RWPE2 (cell line): Measurements from ENCODE around the gene SCYGR7.
"Not testable (repeated sequence)": the region's sequence is repeated elsewhere in the genome, so short reads cannot be mapped to it uniquely, and the experiment has no call there.

Experiments
- ATAC-seq: fragments of 200-7000 bp; cut with Tn5 transposase; 3 replicates; pipeline ENCODE4 v1.9.1; 2021; ENCODE audit warnings: low read depth
- DNase-seq: peaks from one replicate; pipeline ENCODE4 v3.0.0-alpha.2; 2020; ENCODE audit warnings: low spot score
- H3K27ac ChIP-seq: fragments of 450-650 bp; 2 replicates; pipeline ENCODE4 v1.5.1; 2017; ENCODE audit warnings: mild to moderate bottlenecking; ENCODE audit not compliant: poor library complexity, severe bottlenecking
- H3K27me3 ChIP-seq: fragments of 250-450 bp; sonication (Bioruptor Pico); 2 replicates; pipeline ENCODE4 v1.5.1; 2021; ENCODE audit warnings: mild to moderate bottlenecking, moderate library complexity; ENCODE audit not compliant: insufficient read depth, poor library complexity, severe bottlenecking
- H3K36me3 ChIP-seq: fragments of 250-450 bp; sonication (Bioruptor Pico); 2 replicates; pipeline ENCODE4 v1.5.1; 2020; ENCODE audit warnings: low read depth, mild to moderate bottlenecking, moderate library complexity
- H3K4me1 ChIP-seq: fragments of 250-450 bp; sonication (Bioruptor Pico); 2 replicates; pipeline ENCODE4 v1.5.1; 2021; ENCODE audit warnings: mild to moderate bottlenecking, moderate library complexity; ENCODE audit not compliant: insufficient read depth, poor library complexity, severe bottlenecking
- H3K4me3 ChIP-seq: fragments of 250-450 bp; sonication (Bioruptor Pico); 2 replicates; pipeline ENCODE4 v1.5.1; 2021; ENCODE audit warnings: mild to moderate bottlenecking, moderate library complexity; ENCODE audit not compliant: severe bottlenecking
- H3K9me3 ChIP-seq: fragments of 250-450 bp; sonication (Bioruptor Pico); 2 replicates; pipeline ENCODE4 v1.5.1; 2021; ENCODE audit warnings: mild to moderate bottlenecking, moderate library complexity; ENCODE audit not compliant: severe bottlenecking
- TF ChIP-seq, protein P1 (sequence below): fragments of 450-650 bp; IDR thresholded peaks from one replicate; pipeline ENCODE4 v1.5.1; 2017; ENCODE audit warnings: mild to moderate bottlenecking, moderate library complexity; ENCODE audit not compliant: poor library complexity, severe bottlenecking

SCYGR7 gene

DNA sequence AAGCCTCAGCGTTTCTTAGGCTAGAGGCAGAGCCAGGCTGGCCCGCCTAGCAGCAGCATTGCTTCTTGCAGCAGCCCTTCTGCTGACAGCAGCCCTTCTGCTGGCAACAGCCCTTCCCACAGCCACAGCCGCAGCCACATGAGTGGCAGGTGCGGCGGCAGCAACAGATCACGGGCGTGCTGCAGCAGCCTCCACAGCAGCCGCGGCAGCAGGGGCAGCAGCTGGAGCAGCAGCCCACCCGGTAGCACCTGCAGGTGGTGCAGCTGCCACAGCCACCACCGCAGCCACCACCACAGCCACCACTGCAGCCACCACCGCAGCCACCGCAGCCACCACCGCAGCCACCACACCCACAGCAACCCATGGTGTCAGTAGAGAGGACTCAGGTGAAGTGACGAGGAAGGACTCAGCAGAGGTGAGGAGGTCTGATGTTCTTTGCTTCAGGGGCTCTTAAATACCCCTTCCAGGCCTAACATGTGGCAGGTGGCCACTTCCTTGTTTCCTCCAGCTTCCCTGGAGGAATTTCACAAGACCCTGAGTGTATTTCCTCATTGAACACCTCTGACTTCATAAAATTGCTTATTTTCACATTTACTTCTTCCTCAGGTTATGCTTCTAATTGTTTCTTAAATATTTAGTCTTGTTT lies 3.6 kb upstream of the SCYGR7 start, which contains the start of gene SCYGR6:
TSS of gene SCYGR6 (minus strand) at position 364 of the 646 bp plus-strand sequence. CDS start at position 364, 0 bp downstream.
- Histone ChIP-seq H3K27me3 (no peaks in the 10 kb centered on the region), H3K4me3 (no peak within 1 kb of the TSS), H3K9me3 (no peaks in the 10 kb centered on the region), H3K4me1 (no peaks in the 10 kb centered on the region), H3K27ac (no peak within 1 kb of the TSS), H3K36me3 (no peaks in the 10 kb centered on the region)
- ATAC-seq (no peak), DNase-seq (no peak)
- TF ChIP-seq, protein P1, sequence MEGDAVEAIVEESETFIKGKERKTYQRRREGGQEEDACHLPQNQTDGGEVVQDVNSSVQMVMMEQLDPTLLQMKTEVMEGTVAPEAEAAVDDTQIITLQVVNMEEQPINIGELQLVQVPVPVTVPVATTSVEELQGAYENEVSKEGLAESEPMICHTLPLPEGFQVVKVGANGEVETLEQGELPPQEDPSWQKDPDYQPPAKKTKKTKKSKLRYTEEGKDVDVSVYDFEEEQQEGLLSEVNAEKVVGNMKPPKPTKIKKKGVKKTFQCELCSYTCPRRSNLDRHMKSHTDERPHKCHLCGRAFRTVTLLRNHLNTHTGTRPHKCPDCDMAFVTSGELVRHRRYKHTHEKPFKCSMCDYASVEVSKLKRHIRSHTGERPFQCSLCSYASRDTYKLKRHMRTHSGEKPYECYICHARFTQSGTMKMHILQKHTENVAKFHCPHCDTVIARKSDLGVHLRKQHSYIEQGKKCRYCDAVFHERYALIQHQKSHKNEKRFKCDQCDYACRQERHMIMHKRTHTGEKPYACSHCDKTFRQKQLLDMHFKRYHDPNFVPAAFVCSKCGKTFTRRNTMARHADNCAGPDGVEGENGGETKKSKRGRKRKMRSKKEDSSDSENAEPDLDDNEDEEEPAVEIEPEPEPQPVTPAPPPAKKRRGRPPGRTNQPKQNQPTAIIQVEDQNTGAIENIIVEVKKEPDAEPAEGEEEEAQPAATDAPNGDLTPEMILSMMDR, result no peak

DNA sequence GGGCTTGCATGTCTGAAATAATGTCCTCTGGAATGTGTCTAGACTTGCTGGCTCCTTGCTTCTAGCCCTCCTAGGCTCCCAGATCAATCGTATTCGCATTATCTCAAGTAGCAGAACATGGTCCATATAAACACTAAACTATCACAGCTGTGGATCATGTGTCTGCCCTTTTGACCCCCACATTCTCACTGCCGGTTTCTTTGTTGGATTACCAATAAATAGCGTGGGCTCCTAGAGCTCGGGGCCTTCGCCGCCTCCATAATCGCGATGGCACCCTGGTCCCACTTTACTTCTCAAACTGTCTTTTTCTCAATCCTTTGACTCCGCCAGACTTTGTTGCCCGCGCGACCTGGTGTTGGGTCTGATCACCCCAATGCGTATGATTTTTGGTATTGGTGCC lies 11.2 kb downstream of the SCYGR7 start:
- no peak for DNase-seq
- H3K4me1 ChIP-seq, result no peaks in the 10 kb centered on the region
- no peaks in the 10 kb centered on the region for H3K27me3 ChIP-seq
- no peak for ATAC-seq
- H3K4me3 ChIP-seq, result no peak overlapping the region
- H3K9me3 ChIP-seq, result no peaks in the 10 kb centered on the region
- H3K36me3 ChIP-seq, result no peaks in the 10 kb centered on the region
- H3K27ac ChIP-seq, result no peak overlapping the region
- TF ChIP-seq, protein P1, result no peak

DNA sequence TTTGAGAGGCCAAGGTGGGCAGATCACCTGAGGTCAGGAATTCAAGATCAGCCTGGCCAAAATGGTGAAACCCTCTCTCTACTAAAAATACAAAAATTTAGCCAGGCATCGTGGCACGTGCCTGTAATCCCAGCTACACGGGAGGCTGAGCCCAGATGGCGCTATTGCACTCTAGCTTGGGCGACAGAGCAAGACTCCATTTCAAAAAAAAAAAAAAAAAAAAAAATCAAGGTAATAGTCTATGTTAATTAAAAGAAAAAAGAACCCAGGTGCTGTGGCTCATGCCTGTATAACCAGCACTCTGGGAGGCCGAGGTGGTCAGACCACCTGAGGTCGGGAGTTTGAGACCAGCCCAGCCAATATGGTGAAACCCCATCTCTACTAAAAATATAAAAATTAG lies 12.6 kb downstream of the SCYGR7 start:
- not testable (repeated sequence) for H3K4me3 ChIP-seq, H3K27ac ChIP-seq, ATAC-seq, H3K36me3 ChIP-seq, H3K4me1 ChIP-seq, H3K9me3 ChIP-seq, H3K27me3 ChIP-seq, DNase-seq

DNA sequence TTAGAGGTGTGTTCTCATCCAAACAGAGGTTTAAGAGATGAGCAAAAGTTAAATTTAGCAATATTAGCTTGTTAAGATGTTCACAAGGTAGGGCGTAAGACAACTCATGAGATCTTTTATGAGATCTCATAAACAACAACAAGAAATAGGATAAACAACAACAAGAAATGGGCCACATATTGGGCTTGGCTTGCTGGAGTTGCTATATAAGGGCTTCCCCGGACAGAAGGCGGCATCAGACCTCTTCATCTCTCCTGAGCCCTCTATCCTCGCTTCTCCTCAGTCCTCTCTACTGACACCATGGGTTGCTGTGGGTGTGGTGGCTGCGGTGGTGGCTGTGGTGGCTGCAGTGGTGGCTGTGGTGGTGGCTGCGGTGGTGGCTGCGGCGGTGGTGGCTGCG lies 17.5 kb downstream of the SCYGR7 start, which contains the start of gene SCYGR8:
TSS of gene SCYGR8 (plus strand) at position 301 of the 400 bp plus-strand sequence. CDS start at position 301, 0 bp downstream.
- Histone ChIP-seq H3K9me3 (no peaks in the 10 kb centered on the region), H3K4me3 (no peak within 1 kb of the TSS), H3K27ac (no peak within 1 kb of the TSS), H3K27me3 (no peaks in the 10 kb centered on the region), H3K4me1 (no peaks in the 10 kb centered on the region), H3K36me3 (no peaks in the 10 kb centered on the region)
- DNase-seq (no peak), ATAC-seq (no peak)
- TF ChIP-seq, protein P1, result no peak

DNA sequence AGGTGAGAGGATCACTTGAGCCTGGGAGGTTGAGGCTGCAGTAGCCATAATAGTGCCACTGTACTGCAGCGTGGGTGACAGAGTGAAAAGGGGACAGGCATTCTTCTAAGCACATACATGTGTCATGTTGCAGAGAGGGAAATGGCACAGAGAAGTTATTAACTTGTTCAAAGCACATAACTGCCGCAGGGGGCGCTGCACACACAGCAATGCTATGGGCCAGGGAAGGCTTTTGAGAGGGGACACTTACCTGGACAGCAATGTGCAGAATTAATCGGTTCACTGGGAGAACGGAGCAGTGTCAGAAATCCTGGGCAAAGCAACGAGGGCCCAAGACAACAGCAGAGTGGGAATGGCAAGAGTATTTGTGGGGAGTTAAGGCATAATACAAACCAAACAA lies 19.9 kb downstream of the SCYGR7 start:
- H3K27me3 ChIP-seq, result no peaks in the 10 kb centered on the region
- no peaks in the 10 kb centered on the region for H3K4me1 ChIP-seq
- H3K27ac ChIP-seq, result no peak overlapping the region
- DNase-seq (no peak), ATAC-seq (no peak)
- no peaks in the 10 kb centered on the region for H3K9me3 ChIP-seq
- TF ChIP-seq, protein P1, result peak; percentile 11
- H3K4me3 ChIP-seq, result no peak overlapping the region
- H3K36me3 ChIP-seq, result no peaks in the 10 kb centered on the region

DNA sequence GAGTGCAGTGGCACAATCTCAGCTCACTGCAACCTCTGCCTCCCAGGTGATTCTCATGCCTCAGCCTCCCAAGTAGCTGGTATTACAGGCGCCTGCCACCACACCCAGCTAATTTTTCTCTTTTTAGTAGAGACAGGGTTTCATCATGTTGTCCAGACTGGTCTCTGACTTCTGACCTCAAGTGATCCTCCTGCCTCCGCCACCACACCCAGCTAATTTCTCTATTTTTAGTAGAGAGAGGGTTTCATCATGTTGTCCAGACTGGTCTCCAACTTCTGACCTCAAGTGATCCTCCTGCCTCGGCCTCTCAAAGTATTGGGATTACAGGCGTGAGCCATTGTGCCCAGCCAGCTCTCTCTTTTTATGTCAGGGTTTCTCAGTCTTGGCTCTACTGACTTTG lies 28.1 kb downstream of the SCYGR7 start:
- not testable (repeated sequence) for H3K4me1 ChIP-seq, H3K4me3 ChIP-seq, H3K27me3 ChIP-seq, H3K27ac ChIP-seq, ATAC-seq, H3K36me3 ChIP-seq, DNase-seq, H3K9me3 ChIP-seq
